Right lobe of liver (tissue), 6 donors: ENCODE measurements around the gene EXOC3L1. TPM values are rescaled to one million over a fixed set of nuclear protein-coding genes. Genes with fewer than 3 reads are reported as not detected.

Source experiments
- ATAC-seq, 4 donors: fragments of 200-7000 bp; cut with Tn5 transposase; one replicate each; pipeline ENCODE4 v1.9.1; 2020; ENCODE audit warnings: mild to moderate bottlenecking in 4 of 4, moderate library complexity in 4 of 4
- DNase-seq, 3 donors: peaks; one replicate each; pipeline ENCODE4 v3.0.0-alpha.2; 2020
- H3K27ac ChIP-seq, 3 donors: fragments of 200-600 bp; one replicate each; pipeline ENCODE4 v1.8.0; 2022
- H3K27me3 ChIP-seq, 2 donors: fragments of 200-600 bp; one replicate each; pipeline ENCODE4 v1.8.0; 2022
- H3K36me3 ChIP-seq, 4 donors: fragments of 200-600 bp; sonication (generic) in 1 of 4; one replicate each; pipeline versions ENCODE4 v1.5.1 to v1.8.0; 2017 to 2022; ENCODE audit warnings: control low read depth in 1 of 4
- H3K4me1 ChIP-seq, 4 donors: fragments of 200-600 bp; sonication (generic) in 1 of 4; one replicate each; pipeline versions ENCODE4 v1.5.1 to v1.8.0; 2017 to 2022; ENCODE audit warnings: control low read depth in 1 of 4
- H3K4me3 ChIP-seq, 3 donors: fragments of 200-600 bp; one replicate each; pipeline ENCODE4 v1.8.0; 2022
- H3K9me3 ChIP-seq, 4 donors: fragments of 200-600 bp; sonication (generic) in 1 of 4; one replicate each; pipeline versions ENCODE4 v1.5.1 to v1.8.0; 2017 to 2022; ENCODE audit warnings: control low read depth in 1 of 4
- POLR2A ChIP-seq: fragments of 450-650 bp; IDR thresholded peaks from one replicate; pipeline ENCODE4 v1.6.1; 2017; ENCODE audit warnings: antibody characterized with exemption, mild to moderate bottlenecking
- WGBS: methylation state at CpG from one replicate; pipeline ENCODE4 v1.1.6; 2018; ENCODE audit warnings: low coverage, low lambda C conversion rate; ENCODE audit not compliant: insufficient coverage; ENCODE audit errors: missing lambda C conversion rate; 5-methylcytosine and 5-hydroxymethylcytosine counted together
- intact Hi-C, 2 donors: fragments of 100-400 bp; cut with DNase I; formaldehyde crosslinking; loops; one replicate each; pipeline versions ENCODE4 v1.11.2 to v1.14.1; 2022
- total RNA-seq, 6 experiments: library from RNA; depleted of rRNA in 2 of 6; stranded (reverse); fragments of >200 nt in 2 of 6; fragmentation: NEBNext Ultra II Directional in 3 of 6; extraction: Animal tissue kit (Norgen Biotek cat#: 25700) in 3 of 6; gene quantifications; one replicate each; pipeline versions ENCODE4 v1.1.0 to v1.2.4, GENCODE V29; 2016 to 2023
- TF ChIP-seq, protein P1 (sequence below), 4 donors: fragments of 200-600 bp in 3 of 4; fragments of 450-650 bp in 1 of 4; IDR thresholded peaks; one replicate each; pipeline versions ENCODE4 v1.5.1 to v1.8.0; 2016 to 2022; ENCODE audit warnings: antibody characterized with exemption in 4 of 4, mild to moderate bottlenecking in 2 of 4
- donor health status: DM: no; HTN: yes; CAD: no.
- donor health status: DM: no; HTN: no; CAD: no.
- donor health status: DM: no; HTN: no; CAD: no.
- donor health status: DM: no; HTN: yes; CAD: no.
- donor health status: DM: no; HTN: yes; CAD: no.

EXOC3L1 gene
- total RNA-seq, 6 experiments from 2014 or later, result 1.8 to 4.3 (median 2.5) TPM

DNA sequence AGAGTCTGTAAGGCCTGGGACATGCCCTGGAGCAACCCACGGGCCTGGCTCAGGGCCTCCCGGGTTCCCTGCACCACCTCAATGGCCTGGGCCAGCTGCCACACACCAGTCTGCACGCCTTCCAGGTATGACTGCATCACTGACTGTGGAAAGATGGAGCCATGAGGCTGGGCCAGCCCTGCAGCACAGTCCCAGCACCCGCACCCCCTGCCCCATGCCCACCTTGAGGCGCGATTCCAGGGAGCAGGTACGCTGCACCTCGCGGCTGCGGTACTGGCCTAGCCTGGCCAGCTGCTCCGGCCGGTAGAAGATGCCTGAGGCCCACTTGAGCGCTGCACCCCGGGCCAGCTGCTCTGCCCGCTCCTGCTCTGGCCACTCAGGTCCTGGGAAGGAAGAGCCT lies 1.1 kb downstream of the EXOC3L1 start:
- Histone ChIP-seq H3K4me3 (no peak overlapping the region), H3K4me1 (peaks cover 0 to 37% (median 16%) of the 10 kb centered on the region in 4 donors), H3K36me3 (no peaks in the 10 kb centered on the region), H3K27me3 (no peaks in the 10 kb centered on the region), H3K9me3 (no peaks in the 10 kb centered on the region), H3K27ac (no peak overlapping the region)
- no CpG with 5 or more reads among the region's 15 CpGs for WGBS
- DNase-seq, result no peak
- TF ChIP-seq, protein P1, sequence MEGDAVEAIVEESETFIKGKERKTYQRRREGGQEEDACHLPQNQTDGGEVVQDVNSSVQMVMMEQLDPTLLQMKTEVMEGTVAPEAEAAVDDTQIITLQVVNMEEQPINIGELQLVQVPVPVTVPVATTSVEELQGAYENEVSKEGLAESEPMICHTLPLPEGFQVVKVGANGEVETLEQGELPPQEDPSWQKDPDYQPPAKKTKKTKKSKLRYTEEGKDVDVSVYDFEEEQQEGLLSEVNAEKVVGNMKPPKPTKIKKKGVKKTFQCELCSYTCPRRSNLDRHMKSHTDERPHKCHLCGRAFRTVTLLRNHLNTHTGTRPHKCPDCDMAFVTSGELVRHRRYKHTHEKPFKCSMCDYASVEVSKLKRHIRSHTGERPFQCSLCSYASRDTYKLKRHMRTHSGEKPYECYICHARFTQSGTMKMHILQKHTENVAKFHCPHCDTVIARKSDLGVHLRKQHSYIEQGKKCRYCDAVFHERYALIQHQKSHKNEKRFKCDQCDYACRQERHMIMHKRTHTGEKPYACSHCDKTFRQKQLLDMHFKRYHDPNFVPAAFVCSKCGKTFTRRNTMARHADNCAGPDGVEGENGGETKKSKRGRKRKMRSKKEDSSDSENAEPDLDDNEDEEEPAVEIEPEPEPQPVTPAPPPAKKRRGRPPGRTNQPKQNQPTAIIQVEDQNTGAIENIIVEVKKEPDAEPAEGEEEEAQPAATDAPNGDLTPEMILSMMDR (IDR thresholded peaks at IDR 0.05), result no peak
- no peak for TF ChIP-seq POLR2A
- no peak for ATAC-seq
- intact Hi-C loops, result no loop called here

DNA sequence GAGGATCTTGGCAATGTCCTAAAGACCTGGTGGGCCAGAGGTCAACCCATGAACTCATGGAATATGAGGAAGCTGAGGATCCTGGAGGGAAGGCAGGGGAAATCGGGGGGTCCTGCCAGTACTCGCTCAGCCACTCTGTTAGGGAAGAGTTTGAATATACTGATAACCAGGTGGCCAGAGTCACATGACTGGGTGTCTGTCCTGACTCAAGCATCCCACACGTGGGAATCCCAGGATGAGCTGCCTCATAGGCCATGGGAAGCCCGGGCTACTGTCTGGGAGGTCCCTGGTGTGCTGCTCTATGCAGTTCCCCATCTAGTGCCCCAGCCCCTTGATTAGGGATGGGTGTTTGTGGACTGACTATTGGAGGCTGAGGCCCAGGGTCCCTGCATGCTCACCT lies 1.6 kb downstream of the EXOC3L1 start:
- DNase-seq, result no peak
- H3K27me3 ChIP-seq, result no peaks in the 10 kb centered on the region
- intact Hi-C loops, result no loop called here
- H3K27ac ChIP-seq, result no peak overlapping the region
- H3K4me3 ChIP-seq, result no peak overlapping the region
- no peaks in the 10 kb centered on the region for H3K9me3 ChIP-seq
- H3K4me1 ChIP-seq, result peaks cover 0 to 32% (median 14%) of the 10 kb centered on the region in 4 donors
- WGBS, result no CpG with 5 or more reads among the region's 4 CpGs
- H3K36me3 ChIP-seq, result no peaks in the 10 kb centered on the region
- no peak for ATAC-seq
- TF ChIP-seq, protein P1 (IDR thresholded peaks at IDR 0.05), result no peak
- TF ChIP-seq POLR2A, result no peak

DNA sequence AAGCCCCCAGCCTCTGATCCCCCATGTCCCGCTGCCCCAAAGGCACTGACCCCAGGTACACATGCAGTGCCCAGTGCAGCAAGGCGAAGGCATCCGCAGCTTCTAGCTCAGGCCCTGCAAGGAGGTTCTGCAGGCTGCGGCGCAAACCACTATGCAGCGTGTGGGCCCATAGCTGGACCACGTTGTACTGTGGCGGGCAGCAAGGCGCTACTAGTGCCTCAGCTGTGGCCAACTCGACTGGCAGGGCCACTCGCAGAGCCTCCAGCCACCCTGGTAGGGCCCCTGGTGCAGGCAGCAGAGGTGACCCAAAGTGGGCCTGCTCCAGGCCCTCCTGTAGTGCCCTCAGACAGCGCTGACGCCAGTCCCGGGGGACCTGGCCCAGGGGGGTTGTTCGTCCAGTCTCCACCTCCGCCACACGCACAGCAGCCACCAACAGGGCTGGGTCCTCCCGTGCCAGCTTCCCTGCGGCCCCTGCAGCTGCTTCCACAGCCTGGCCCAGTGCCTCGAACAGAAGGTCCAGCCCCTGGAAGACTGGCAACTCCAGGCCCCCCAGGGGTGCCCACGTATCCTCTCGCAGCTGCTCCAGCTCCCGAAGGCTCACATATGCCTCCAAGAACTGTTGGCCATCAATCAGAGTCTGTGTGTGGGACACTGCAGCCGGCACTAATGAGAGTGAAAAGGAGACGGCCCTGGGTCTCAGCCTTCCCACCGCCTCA lies 2.6 kb downstream of the EXOC3L1 start:
- no peak for DNase-seq
- ATAC-seq, result no peak
- H3K4me1 ChIP-seq, result peaks cover 0 to 23% (median 9%) of the 10 kb centered on the region in 4 donors
- H3K36me3 ChIP-seq, result no peaks in the 10 kb centered on the region
- no peaks in the 10 kb centered on the region for H3K9me3 ChIP-seq
- no peak overlapping the region for H3K4me3 ChIP-seq
- TF ChIP-seq, protein P1 (IDR thresholded peaks at IDR 0.05), result no peak
- no peak for TF ChIP-seq POLR2A
- intact Hi-C loops, result no loop called here
- no peaks in the 10 kb centered on the region for H3K27me3 ChIP-seq
- H3K27ac ChIP-seq, result no peak overlapping the region
- WGBS, result 74% methylated on average over 4 of the region's 26 CpGs

DNA sequence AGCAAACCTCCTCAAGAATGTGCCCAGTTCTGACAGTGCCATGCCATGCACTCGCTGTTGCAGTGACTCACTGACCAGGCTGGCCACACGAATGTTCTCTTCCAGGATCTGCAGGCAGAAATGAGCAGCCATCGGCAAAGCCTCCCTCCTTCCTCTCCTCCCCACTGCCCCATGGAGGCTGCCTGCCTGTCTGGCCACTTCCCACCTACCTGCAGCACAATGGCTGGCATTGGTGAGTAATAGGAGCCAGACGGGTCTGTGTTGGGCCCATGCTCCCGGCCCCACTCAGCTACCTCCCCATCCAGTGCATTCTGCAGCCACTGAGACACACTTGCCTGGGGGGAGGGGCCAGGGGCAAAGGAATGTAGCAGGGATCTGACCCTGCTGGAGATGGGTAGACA lies 3.4 kb downstream of the EXOC3L1 start:
- peaks cover 0 to 20% (median 9%) of the 10 kb centered on the region in 4 donors for H3K4me1 ChIP-seq
- H3K4me3 ChIP-seq, result no peak overlapping the region
- DNase-seq, result no peak
- TF ChIP-seq, protein P1 (IDR thresholded peaks at IDR 0.05), result no peak
- no peak for TF ChIP-seq POLR2A
- H3K27ac ChIP-seq, result no peak overlapping the region
- intact Hi-C loops, result no loop called here
- WGBS, result no CpG with 5 or more reads among the region's 5 CpGs
- ATAC-seq, result no peak
- H3K36me3 ChIP-seq, result no peaks in the 10 kb centered on the region
- no peaks in the 10 kb centered on the region for H3K27me3 ChIP-seq
- no peaks in the 10 kb centered on the region for H3K9me3 ChIP-seq
